A673 (cell line): ENCODE measurements around the gene STK36. TPM values are rescaled to one million over a fixed set of nuclear protein-coding genes. Genes with fewer than 3 reads are reported as not detected.

Experiments
- BruUV-seq: library from RNA; stranded (reverse); fragments of 400-500 nt; replicated peaks from 2 replicates; lab custom pipeline; 2021; lab: Mats Ljungman, UMichigan
- CTCF ChIA-PET: fragments of 300-600 bp; sonication (Branson Sonifier 250); formaldehyde crosslinking; loops from one replicate; lab custom pipeline; 2022; ENCODE audit warnings: antibody characterized with exemption; lab: Charles Lee
- POLR2A ChIA-PET: fragments of 300-600 bp; sonication (Branson Sonifier 250); formaldehyde crosslinking; loops from one replicate; lab custom pipeline; 2022; ENCODE audit warnings: antibody characterized with exemption; ENCODE audit not compliant: low non-redundant PET; lab: Charles Lee
- DNase-seq: peaks from one replicate; pipeline ENCODE4 v3.0.0-alpha.2; 2015; ENCODE audit warnings: low spot score
- H3K27ac ChIP-seq: fragments of 200-600 bp; sonication (generic); 2 replicates; pipeline ENCODE4 v1.5.1; 2016; ENCODE audit warnings: mixed run types, low read depth, mild to moderate bottlenecking, mixed read lengths, antibody characterized with exemption, low read length; ENCODE audit not compliant: poor library complexity, severe bottlenecking
- H3K27me3 ChIP-seq: fragments of 200-600 bp; sonication (generic); replicated peaks from 2 replicates; pipeline ENCODE4 v1.6.1; 2017; ENCODE audit warnings: mixed run types, low read depth, mild to moderate bottlenecking, mixed read lengths, antibody characterized with exemption, low read length; ENCODE audit not compliant: insufficient read depth, poor library complexity
- H3K36me3 ChIP-seq: fragments of 200-600 bp; sonication (generic); 2 replicates; pipeline ENCODE4 v1.6.1; 2016; ENCODE audit warnings: mixed run types, mild to moderate bottlenecking, mixed read lengths, antibody characterized with exemption, low read length; ENCODE audit not compliant: insufficient read depth, poor library complexity, severe bottlenecking
- H3K4me1 ChIP-seq: fragments of 200-600 bp; sonication (generic); 2 replicates; pipeline ENCODE4 v1.6.1; 2017; ENCODE audit warnings: mixed run types, mild to moderate bottlenecking, mixed read lengths, antibody characterized with exemption, low read length; ENCODE audit not compliant: insufficient read depth, poor library complexity, severe bottlenecking
- H3K4me3 ChIP-seq: fragments of 200-600 bp; sonication (generic); 2 replicates; pipeline ENCODE4 v1.5.1; 2016; ENCODE audit warnings: low read depth, mixed run types, mild to moderate bottlenecking, mixed read lengths, low read length; ENCODE audit not compliant: poor library complexity, severe bottlenecking
- H3K9me3 ChIP-seq: fragments of 200-600 bp; sonication (generic); 2 replicates; pipeline ENCODE4 v1.6.1; 2016; ENCODE audit warnings: mixed run types, low read depth, mild to moderate bottlenecking, mixed read lengths, antibody characterized with exemption, low read length; ENCODE audit not compliant: poor library complexity, severe bottlenecking
- CTCF ChIP-seq: fragments of 300-800, 200-600 bp; sonication (generic); conservative IDR thresholded peaks from 2 replicates; pipeline ENCODE4 v1.5.1; 2017; ENCODE audit warnings: low read depth, mild to moderate bottlenecking, antibody characterized with exemption, low read length, moderate library complexity, mixed read lengths
- EZH2 ChIP-seq: fragments of 200-600 bp; sonication (generic); IDR thresholded peaks from 2 replicates; pipeline ENCODE4 v1.6.1; 2017; ENCODE audit warnings: borderline replicate concordance, low read depth, mild to moderate bottlenecking, mixed read lengths, antibody characterized with exemption, low read length; ENCODE audit not compliant: poor library complexity, severe bottlenecking
- intact Hi-C: fragments of 100-400 bp; cut with micrococcal nuclease; formaldehyde crosslinking; loops from one replicate; pipeline ENCODE4 v1.10.0; 2022; ENCODE audit not compliant: unreplicated experiment
- total RNA-seq: library from RNA; stranded (reverse); gene quantifications from 2 replicates; pipeline ENCODE4 v1.2.3, GENCODE V29; 2021

The STK36 gene
- total RNA-seq, 1 experiment from 2014 or later, result 69.3 TPM

DNA sequence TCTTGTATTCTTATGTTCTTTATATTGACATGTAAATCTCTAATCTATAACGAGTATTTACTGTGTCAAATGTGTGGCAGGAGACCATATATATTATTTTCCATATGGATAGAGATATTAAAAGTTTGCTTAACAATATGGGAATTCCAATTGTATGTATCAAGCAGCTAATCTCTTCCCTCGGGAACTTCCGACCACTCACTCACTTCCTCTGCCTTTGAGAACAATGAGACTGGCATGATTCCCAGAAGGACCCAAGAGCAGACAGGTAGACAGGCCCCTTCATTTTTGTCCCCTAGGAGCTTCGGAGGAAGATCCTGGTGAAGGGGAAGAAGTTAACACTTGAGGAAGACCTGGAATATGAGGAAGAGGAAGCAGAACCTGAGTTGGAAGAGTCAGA is 40.0 kb upstream of the STK36 start:
- ChIA-PET CTCF (no interaction called here), POLR2A (interaction anchor here (0.6 to 0.7 kb wide), 2 partner anchors 229 to 756 kb away, joined by 3 to 12 read pairs; partner anchors contain the start of gene DNPEP)
- Histone ChIP-seq H3K4me1 (no peaks in the 10 kb centered on the region), H3K27me3 (no peaks in the 10 kb centered on the region), H3K27ac (no peak overlapping the region), H3K36me3 (peaks cover 14% of the 10 kb centered on the region), H3K9me3 (no peaks in the 10 kb centered on the region), H3K4me3 (no peak overlapping the region)
- TF ChIP-seq CTCF (no peak), EZH2 (no peak)
- intact Hi-C loops, result no loop called here
- DNase-seq, result peak; percentile 38
- BruUV-seq, result no TSS peak

DNA sequence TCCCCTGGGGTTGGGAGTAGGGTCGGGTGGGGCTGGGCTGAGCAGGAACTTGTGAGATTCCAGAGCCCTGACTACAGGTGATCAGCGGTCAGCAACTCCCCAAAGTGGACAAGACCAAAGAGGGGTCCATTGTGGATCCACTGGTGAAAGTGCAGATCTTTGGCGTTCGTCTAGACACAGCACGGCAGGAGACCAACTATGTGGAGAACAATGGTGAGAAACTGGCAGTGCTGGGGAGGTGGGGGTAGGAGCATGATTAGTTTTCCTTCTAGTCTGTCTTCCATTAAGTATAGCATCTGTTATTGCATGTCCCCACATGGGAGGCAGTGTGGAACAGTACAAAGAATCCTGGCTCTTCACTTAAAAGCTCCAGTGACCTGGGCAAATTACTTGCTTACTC is 36.2 kb upstream of the STK36 start:
- ChIA-PET CTCF (no interaction called here), POLR2A (no interaction called here)

DNA sequence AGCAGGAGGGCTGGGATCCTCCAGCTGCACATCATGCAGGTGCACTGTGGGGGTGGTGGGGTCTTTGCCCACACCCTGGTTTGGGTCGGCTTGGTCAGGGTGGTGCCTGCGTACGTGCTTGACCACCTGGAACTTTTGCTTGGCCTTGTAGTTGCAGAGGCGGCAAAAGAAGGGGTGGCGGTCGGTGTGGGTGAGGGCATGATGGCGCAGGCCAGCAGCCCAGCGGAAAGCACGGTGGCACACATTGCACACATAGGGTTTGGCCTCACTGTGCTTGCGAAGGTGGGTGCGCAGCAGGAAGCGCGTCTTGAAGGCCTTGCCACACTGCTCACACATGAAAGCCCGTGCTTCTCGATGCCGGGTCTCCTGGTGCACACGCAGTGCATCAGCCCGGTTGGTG is 33.5 kb upstream of the STK36 start:
- TF ChIP-seq CTCF (no peak), EZH2 (no peak)
- ChIA-PET POLR2A (no interaction called here), CTCF (no interaction called here)
- Histone ChIP-seq H3K9me3 (no peaks in the 10 kb centered on the region), H3K27ac (no peak overlapping the region), H3K4me3 (no peak overlapping the region), H3K36me3 (peaks cover 65% of the 10 kb centered on the region), H3K27me3 (no peaks in the 10 kb centered on the region), H3K4me1 (no peaks in the 10 kb centered on the region)
- BruUV-seq, result no TSS peak
- DNase-seq, result no peak
- intact Hi-C loops, result no loop called here

More for the DNA sequence above, 36.2 kb upstream of the STK36 start:
- TF ChIP-seq CTCF, result no peak
- TF ChIP-seq EZH2, result no peak
- H3K4me3 ChIP-seq, result no peak overlapping the region
- intact Hi-C loops, result no loop called here
- peaks cover 46% of the 10 kb centered on the region for H3K36me3 ChIP-seq
- no peak overlapping the region for H3K27ac ChIP-seq
- H3K9me3 ChIP-seq, result no peaks in the 10 kb centered on the region
- H3K27me3 ChIP-seq, result no peaks in the 10 kb centered on the region
- DNase-seq, result no peak
- no TSS peak for BruUV-seq
- H3K4me1 ChIP-seq, result no peaks in the 10 kb centered on the region
